ENCODE data around the gene INPPL1.
"Not testable (repeated sequence)": the region's sequence is repeated elsewhere in the genome, so short reads cannot be mapped to it uniquely, and the experiment has no call there.

The INPPL1 gene, protein sequence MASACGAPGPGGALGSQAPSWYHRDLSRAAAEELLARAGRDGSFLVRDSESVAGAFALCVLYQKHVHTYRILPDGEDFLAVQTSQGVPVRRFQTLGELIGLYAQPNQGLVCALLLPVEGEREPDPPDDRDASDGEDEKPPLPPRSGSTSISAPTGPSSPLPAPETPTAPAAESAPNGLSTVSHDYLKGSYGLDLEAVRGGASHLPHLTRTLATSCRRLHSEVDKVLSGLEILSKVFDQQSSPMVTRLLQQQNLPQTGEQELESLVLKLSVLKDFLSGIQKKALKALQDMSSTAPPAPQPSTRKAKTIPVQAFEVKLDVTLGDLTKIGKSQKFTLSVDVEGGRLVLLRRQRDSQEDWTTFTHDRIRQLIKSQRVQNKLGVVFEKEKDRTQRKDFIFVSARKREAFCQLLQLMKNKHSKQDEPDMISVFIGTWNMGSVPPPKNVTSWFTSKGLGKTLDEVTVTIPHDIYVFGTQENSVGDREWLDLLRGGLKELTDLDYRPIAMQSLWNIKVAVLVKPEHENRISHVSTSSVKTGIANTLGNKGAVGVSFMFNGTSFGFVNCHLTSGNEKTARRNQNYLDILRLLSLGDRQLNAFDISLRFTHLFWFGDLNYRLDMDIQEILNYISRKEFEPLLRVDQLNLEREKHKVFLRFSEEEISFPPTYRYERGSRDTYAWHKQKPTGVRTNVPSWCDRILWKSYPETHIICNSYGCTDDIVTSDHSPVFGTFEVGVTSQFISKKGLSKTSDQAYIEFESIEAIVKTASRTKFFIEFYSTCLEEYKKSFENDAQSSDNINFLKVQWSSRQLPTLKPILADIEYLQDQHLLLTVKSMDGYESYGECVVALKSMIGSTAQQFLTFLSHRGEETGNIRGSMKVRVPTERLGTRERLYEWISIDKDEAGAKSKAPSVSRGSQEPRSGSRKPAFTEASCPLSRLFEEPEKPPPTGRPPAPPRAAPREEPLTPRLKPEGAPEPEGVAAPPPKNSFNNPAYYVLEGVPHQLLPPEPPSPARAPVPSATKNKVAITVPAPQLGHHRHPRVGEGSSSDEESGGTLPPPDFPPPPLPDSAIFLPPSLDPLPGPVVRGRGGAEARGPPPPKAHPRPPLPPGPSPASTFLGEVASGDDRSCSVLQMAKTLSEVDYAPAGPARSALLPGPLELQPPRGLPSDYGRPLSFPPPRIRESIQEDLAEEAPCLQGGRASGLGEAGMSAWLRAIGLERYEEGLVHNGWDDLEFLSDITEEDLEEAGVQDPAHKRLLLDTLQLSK

DNA sequence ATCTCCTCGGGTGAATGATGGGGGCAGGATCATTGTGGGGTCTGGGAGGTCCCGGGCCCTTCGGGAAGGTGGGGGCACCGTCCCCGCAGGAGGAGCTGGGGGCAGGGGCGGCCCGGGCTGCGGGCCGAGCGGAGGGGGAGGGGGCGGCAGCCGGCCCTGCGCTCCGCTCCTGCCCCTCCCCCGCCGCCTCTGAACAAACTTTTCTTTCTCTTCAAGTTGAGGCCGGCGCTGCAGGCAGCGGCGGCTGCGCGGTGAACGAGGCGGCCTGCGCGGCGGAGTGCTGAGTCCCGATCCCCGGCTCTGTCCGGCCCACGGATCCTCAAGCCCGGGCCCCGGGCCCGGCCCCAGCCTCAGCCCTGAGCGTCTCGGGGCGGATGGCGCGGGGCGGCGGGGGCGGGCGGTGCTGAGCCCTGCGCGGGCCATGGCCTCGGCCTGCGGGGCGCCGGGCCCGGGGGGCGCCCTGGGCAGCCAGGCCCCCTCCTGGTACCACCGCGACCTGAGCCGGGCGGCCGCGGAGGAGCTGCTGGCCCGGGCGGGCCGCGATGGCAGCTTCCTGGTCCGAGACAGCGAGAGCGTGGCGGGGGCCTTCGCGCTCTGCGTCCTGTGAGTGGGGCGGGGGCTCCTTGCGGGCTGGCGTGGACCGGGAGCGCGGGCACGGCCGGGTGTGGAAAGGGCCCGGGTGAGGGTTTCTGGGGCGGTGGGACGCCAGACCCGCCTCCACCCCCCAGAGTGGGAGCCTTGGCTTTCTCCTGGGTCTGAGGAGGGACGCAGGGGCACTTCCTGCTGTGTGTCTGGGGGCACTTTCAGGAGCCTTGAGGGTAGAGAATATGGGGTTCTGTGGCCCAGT, at the start of gene INPPL1:
TSS of gene INPPL1 (plus strand) at position 204 of the 847 bp plus-strand sequence. CDS start at position 422, 218 bp downstream.
- peak; percentile 51 for DNase-seq (ENCODE audit: low read depth)

DNA sequence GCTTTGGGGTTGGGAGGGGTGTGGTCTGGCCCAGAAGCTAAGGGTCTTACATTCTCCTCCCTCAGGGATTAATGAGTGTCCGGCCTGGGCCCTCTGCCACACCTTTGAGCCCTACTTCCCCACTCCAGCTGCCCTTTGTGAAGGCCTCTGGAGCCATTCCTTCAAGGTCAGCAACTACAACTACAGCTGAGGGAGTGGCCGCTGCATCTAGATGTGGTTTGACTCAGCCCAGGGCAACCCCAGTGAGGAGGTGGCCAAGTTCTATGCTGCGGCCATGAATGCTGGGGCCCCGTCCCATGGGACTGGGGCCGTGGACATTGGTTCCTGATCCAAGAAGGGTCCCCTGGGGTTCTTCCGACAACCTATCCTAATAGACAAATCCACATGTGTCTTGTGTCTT, 46.9 kb upstream of the INPPL1 start:
- no peak for DNase-seq (ENCODE audit: low read depth)

DNA sequence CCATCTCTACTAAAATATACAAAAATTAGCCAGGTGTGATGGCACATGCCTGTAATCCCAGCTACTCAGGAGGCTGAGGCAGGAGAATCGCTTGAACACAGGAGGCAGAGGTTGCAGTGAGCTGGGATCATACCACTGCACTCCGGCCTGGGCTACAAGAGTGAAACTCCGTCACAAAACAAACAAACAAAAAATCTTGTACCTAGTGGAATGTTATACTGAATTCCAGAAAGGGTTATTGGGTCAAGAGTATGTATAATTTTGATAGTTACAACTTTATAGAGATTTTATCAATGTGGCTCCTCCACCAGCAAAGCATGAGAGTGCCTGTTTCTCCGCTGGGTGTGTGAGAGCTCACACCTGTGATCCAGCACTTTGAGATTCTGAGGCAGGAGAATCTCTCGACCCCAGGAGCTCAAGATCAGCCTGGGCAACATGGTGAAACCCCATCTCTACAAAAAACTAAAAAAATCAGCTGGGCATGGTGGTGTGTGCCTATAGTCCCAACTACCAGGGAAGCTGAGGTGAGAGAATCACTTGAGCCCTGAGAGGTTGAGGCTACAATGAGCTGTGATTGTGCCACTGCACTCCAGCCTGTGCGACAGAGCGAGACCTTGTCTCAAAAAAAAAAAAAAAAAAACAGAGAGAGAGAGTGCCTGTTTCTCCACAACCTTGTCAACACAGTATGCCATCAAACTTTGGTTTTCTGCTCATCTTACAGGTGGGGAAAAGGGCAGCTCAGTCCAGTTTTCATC, 45.3 kb upstream of the INPPL1 start:
- DNase-seq (ENCODE audit: low read depth): peak; percentile 40

DNA sequence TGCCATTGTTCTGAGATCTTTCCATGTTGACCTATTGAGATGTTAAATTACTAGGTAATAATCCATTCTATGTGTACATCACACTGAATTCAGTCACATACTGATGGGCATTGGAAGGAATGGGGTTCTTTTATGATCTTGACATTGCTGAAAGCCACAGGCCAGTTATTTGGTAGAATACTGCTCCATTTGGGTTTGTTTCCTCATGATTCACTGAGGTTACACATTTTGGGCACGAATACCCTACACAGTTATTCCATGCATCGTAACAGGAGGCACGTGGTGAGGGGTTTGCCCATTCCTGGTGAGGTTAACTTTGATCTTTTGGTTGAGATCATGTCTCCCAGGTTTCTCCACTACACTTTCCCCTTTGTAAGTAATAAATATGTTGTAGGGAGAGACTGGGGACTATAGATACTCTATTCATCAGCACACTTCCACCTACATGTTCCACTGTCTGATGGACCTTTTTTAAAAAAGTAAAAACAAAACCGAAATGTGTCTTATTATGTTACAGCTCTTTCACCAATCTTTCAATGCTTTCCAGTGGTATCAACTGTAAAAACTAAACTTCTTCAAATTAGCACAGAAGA, 44.7 kb upstream of the INPPL1 start:
- DNase-seq (ENCODE audit: low read depth): peak; percentile 61

DNA sequence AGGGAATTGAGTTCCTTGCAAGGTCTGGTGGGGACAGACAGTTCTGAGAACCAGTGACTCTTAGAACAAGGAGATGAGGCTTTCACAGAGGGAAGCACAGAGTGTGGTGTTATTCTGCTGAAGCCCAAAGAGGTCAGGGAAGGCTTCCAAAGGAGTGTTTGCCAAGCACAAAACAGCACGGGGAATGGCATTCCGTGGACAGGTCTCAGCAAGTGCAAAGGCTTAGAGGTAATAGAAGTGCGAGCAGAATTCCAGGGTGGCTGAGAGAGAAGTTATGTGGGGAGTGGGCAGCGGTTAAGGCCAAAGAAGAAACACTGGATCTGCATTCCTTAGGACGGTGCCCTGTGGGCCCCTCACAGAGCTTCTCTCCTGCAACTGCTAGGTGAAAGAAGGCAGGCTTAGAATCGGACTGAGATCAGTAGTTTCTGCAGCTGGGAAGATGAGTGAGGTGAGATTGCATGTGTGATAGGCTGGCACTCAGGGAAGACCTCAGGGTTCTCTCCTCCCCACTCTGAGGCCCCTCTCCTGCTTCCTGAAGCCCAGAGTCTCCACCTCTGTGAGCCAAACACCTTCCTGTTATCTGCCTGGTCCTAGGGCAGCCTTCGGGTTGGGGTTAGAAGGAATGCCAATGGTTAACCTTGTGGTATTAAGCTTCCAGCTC, 43.5 kb upstream of the INPPL1 start:
- DNase-seq (ENCODE audit: low read depth): peak; percentile 41

DNA sequence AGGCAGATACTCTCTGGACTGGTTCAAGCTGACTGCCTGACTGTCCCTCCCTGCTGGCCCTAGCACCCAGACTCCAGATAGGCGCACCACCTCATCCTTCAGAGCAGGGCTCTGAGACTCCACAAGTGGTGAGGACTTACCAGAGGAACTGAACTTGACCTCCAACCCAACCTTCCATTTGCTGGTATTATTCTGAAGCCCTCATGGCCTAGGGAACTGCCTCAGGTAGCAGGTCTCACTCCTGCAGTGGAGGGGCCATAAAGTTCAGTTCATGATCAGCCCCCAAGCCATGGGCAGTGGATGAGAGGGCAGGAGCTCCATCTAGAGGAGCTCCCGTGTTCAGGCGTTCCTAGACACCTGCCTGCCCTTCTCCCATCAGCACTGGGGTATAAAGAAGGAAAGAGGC, 43.0 kb upstream of the INPPL1 start:
- DNase-seq (ENCODE audit: low read depth): peak; percentile 43

DNA sequence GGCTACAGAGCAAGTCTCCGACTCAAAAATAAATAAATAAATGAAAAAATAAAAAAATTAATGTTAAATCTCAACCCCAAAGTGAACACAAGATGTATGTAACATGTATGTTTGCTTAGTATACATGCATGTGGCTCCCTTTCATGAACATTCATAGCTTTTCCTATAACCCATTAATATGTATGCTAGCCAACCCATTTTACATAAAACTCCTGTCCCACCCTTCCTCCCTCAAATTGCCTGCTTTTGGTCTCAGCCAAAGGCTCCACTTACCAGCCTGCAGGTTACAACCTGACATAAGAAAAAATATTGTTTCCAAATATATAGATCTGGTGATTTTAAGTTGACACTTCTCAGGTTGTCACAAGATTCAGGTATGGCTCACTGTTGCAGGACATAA, 36.3 kb upstream of the INPPL1 start:
- DNase-seq (ENCODE audit: low read depth): no peak

DNA sequence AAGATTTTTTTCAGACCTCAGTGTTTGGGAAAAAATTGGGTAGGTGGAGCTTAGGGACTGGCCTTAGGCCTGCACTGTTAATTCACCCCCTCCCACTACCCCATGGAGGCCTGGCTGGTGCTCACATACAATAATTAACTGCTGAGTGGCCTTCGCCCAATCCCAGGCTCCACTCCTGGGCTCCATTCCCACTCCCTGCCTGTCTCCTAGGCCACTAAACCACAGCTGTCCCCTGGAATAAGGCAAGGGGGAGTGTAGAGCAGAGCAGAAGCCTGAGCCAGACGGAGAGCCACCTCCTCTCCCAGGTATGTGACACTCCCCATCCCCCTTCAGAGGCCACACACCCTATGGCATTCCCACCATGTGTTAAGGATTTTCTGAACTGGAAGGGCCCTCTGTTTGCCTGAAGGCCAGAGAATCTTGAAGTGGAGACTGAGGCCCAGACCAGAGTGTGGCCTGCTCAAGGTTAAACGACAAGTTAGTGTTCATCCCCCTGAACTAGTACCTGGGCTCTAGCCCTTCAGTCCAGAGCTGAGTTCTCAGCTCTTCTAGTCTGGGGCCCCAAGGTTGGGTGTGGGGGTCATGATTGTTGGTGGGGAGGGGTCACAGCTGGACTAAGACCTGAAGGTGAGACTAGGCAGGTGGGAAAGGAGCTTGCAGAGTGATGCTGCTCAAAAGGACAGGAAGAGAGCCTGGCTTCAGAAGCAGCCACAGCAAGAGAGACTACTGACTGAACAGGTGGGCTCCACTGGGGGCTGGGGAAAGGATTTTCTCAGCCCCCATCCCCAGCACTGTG, 34.9 kb upstream of the INPPL1 start:
- peak; percentile 38 for DNase-seq (ENCODE audit: low read depth)

DNA sequence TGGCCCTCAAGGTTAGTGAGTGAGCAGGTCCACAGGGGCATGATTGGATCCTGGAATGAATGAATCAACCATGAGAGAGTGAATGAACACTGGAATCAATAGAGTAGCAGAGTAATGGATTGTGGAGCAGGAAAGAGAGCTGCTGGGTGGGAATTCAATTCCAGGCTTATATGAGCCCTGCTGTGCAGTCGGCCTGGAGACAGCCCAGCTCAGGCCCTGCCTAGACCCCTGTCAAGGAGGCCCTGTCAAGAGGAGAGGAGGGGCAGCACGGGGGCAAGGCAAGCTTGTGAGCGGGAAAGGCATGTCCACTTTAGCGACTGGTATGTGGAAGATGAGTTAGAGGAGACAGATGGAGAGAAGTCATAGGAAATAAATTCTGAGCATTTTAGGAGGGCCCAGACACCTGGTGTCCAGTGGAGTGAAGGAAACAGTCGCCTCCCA, 33.9 kb upstream of the INPPL1 start:
- DNase-seq (ENCODE audit: low read depth): no peak

DNA sequence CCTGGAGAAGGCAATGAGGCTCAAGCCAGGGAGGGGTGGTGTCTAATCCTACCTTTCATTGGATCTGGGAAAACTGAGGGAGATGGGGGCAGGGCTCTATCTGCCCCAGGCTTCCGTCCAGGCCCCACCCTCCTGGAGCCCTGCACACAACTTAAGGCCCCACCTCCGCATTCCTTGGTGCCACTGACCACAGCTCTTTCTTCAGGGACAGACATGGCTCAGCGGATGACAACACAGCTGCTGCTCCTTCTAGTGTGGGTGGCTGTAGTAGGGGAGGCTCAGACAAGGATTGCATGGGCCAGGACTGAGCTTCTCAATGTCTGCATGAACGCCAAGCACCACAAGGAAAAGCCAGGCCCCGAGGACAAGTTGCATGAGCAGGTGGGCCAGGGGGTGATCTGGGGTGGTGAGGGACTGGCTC, 32.6 kb upstream of the INPPL1 start, which contains the start of gene FOLR1:
TSS of gene FOLR1 (plus strand) at position 180 of the 421 bp plus-strand sequence. CDS start at position 214, 34 bp downstream.
- DNase-seq (ENCODE audit: low read depth): peak; percentile 45

DNA sequence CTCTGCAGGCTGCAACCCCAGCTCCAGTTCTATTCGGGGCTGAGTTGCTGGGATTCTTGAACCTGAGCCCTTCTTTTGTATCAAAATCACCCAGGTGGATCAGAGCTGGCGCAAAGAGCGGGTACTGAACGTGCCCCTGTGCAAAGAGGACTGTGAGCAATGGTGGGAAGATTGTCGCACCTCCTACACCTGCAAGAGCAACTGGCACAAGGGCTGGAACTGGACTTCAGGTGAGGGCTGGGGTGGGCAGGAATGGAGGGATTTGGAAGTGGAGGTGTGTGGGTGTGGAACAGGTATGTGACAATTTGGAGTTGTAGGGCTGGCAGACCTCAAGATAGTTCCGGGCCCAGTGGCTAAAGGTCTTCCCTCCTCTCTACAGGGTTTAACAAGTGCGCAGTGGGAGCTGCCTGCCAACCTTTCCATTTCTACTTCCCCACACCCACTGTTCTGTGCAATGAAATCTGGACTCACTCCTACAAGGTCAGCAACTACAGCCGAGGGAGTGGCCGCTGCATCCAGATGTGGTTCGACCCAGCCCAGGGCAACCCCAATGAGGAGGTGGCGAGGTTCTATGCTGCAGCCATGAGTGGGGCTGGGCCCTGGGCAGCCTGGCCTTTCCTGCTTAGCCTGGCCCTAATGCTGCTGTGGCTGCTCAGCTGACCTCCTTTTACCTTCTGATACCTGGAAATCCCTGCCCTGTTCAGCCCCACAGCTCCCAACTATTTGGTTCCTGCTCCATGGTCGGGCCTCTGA, 28.9 kb upstream of the INPPL1 start:
- no peak for DNase-seq (ENCODE audit: low read depth)

DNA sequence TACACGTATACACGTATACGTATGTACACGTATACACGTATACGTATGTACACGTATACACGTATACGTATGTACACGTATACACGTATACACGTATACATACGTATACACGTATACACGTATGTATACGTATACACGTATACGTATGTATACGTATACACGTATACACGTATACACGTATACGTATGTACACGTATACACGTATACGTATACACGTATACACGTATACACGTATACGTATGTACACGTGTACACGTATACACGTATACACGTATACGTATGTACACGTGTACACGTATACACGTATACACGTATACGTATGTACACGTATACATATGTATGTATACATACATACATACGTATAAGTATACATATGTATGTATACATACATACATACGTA, 23.1 kb upstream of the INPPL1 start:
- DNase-seq (ENCODE audit: low read depth): not testable (repeated sequence)

DNA sequence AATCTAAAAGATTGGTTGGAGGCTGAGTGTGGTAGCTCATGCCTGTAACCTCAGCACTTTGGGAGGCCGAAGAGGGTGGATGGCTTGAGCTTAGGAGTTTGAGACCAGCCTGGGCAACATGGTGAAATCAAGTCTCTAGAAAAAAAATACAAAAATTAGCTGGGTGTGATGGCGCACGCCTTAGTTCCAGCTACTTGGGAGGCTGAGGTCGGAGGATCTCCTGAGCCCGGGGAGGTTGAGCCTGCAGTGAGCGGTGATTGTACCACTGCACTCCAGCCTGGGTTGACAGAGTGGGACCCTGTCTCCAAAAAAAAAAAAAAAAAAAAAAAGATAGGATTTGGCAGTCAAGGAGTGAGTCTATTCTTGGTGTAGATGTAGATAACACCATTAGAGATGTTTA, 22.0 kb upstream of the INPPL1 start:
- no peak for DNase-seq (ENCODE audit: low read depth)

DNA sequence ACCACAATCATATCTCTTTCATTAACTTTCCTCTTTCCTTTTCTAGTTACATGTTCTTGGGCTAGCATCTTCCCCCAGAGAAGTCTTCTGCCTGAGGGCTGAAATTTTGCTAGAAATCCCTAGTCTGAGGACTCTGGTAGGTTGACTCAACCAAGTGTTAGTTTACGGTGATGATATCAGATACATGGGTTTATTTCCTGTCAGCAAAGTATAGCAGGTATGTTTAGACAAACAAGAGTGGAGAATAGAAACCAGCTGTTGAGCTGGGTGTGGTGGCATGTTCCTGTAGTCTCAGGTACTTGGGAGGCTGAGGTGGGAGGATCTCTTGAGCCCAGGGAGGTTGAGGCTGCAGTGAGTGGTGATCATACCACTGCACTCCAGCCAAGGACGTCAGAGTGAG, 21.4 kb upstream of the INPPL1 start:
- no peak for DNase-seq (ENCODE audit: low read depth)

DNA sequence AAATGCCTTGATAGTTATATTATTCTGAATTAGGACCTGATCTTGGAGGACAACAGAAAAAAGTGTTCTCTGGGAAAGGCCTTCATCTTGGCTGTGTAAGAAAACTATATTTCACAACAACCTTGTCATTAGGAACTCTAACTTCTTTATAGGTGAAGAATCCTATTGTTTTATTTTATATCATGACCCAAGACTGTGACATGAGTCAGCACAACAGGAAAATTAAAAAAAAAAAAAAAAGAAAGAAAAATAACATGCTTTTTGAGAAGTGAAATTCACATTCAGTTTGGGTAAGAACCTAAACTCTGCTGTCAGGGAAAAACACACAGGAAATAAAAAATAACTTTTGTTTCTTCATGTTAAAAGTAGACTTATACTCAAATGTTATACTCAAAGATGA, 19.7 kb upstream of the INPPL1 start:
- no peak for DNase-seq (ENCODE audit: low read depth)

DNA sequence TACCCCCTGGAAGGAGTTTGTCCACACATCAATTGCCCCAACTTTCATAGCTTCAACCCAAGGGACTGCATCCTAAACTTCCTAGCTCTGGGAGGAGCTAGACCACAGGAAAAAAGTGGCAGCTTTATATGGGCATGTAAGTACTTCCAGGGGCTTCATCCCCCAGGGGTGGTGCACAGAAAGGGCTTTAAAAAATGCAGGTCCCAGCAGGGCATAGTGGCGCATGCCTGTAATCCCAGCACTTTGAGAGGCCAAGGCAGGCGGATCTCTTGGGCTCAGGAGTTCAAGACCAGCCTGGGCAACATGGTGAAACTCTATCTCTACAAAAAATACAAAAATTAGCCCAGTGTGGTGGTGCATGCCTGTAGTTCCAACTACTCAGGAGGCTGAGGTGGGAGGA, 17.8 kb upstream of the INPPL1 start:
- DNase-seq (ENCODE audit: low read depth): not testable (repeated sequence)

DNA sequence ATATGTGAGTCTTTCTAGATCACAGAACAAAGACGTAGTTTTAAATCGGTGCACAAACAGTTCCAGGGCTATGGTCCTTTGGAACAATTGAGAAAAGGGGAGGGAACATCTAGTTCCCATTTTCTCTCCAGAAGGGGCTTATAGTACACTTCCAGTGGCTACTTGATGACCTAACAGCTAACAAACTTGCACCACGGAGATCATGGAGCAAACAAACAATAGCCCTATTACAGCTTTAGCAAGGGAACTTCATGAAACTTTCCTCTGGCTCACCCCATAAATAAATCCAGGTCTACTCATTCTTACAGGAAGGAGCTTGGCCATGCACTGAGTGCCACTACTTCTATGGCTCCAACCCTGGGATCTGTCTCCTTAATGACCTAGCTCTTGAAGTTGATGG, 16.3 kb upstream of the INPPL1 start:
- no peak for DNase-seq (ENCODE audit: low read depth)

DNA sequence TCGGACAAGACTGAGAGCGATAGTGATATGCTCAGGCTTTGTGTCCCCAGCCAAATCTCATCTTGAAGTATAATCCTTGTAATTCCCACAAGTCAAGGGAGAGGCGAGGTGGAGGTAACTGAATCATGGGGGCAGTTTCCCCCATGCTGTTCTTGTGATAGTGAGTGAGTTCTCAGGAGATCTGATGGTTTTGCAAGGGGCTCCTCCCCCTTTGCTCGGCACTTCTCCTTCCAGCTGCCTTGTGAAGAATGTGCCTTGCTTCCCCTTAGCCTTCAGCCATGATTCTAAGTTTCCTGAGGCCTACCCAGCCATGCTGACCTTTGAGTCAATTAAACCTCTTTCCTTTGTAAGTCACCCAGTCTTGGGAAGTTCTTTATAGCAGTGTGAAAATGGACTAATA, 15.5 kb upstream of the INPPL1 start:
- DNase-seq (ENCODE audit: low read depth): no peak

All from EH (cell line).